Duodenal mucosa (tissue), 2 donors: ENCODE data around the gene NOXRED1.

Experiments
- H3K27ac ChIP-seq: one replicate; pipeline ENCODE4 v1.7.0; 2013; ENCODE audit warnings: low read depth, low read length
- H3K27me3 ChIP-seq, 2 donors: one replicate each; pipeline ENCODE4 v1.7.0; 2013; ENCODE audit warnings: low read length in 2 of 2, control low read depth in 1 of 2; ENCODE audit not compliant: insufficient read depth in 2 of 2, control insufficient read depth in 1 of 2
- H3K36me3 ChIP-seq, 2 donors: one replicate each; pipeline ENCODE4 v1.7.0; 2013; ENCODE audit warnings: low read length in 2 of 2, control low read depth in 1 of 2; ENCODE audit not compliant: insufficient read depth in 2 of 2, control insufficient read depth in 1 of 2
- H3K4me1 ChIP-seq, 2 donors: one replicate each; pipeline ENCODE4 v1.7.0; 2013; ENCODE audit warnings: low read length in 2 of 2, control low read depth in 1 of 2; ENCODE audit not compliant: insufficient read depth in 2 of 2, control insufficient read depth in 1 of 2
- H3K4me3 ChIP-seq, 2 donors: one replicate each; pipeline ENCODE4 v1.7.0; 2013; ENCODE audit warnings: low read length in 2 of 2, low read depth in 1 of 2
- H3K9ac ChIP-seq, 2 donors: one replicate each; pipeline ENCODE4 v1.7.0; 2013; ENCODE audit warnings: low read length in 2 of 2, low read depth in 1 of 2
- H3K9me3 ChIP-seq, 2 donors: one replicate each; pipeline ENCODE4 v1.7.0; 2013; ENCODE audit warnings: low read length in 2 of 2, control low read depth in 1 of 2; ENCODE audit not compliant: control insufficient read depth in 1 of 2

Gene NOXRED1

GRCh38 chr14:77353469-77354141 lies 69.7 kb downstream of the NOXRED1 start:
- H3K27ac ChIP-seq: no peak overlapping the region
- H3K27me3 ChIP-seq: no peaks in the 10 kb centered on the region
- H3K9ac ChIP-seq: no peak overlapping the region
- no peaks in the 10 kb centered on the region for H3K9me3 ChIP-seq
- no peak overlapping the region for H3K4me3 ChIP-seq
- H3K36me3 ChIP-seq: peaks cover 5 to 8% of the 10 kb centered on the region in 2 donors
- no peaks in the 10 kb centered on the region for H3K4me1 ChIP-seq

- H3K9me3 ChIP-seq: no peaks in the 10 kb centered on the region
- H3K27me3 ChIP-seq: no peaks in the 10 kb centered on the region
- no peaks in the 10 kb centered on the region for H3K4me1 ChIP-seq
- no peak overlapping the region for H3K9ac ChIP-seq
- no peak overlapping the region for H3K27ac ChIP-seq
- H3K4me3 ChIP-seq: no peak overlapping the region
- peaks cover 12 to 15% of the 10 kb centered on the region in 2 donors for H3K36me3 ChIP-seq
Measured at GRCh38 chr14:77347751-77348150, 75.6 kb downstream of the NOXRED1 start.

GRCh38 chr14:77346495-77346894 lies 76.8 kb downstream of the NOXRED1 start:
- no peaks in the 10 kb centered on the region for H3K27me3 ChIP-seq
- no peaks in the 10 kb centered on the region for H3K9me3 ChIP-seq
- peaks cover 12 to 26% of the 10 kb centered on the region in 2 donors for H3K36me3 ChIP-seq
- no peak overlapping the region for H3K4me3 ChIP-seq
- H3K27ac ChIP-seq: no peak overlapping the region
- H3K9ac ChIP-seq: no peak overlapping the region
- H3K4me1 ChIP-seq: no peaks in the 10 kb centered on the region

DNA sequence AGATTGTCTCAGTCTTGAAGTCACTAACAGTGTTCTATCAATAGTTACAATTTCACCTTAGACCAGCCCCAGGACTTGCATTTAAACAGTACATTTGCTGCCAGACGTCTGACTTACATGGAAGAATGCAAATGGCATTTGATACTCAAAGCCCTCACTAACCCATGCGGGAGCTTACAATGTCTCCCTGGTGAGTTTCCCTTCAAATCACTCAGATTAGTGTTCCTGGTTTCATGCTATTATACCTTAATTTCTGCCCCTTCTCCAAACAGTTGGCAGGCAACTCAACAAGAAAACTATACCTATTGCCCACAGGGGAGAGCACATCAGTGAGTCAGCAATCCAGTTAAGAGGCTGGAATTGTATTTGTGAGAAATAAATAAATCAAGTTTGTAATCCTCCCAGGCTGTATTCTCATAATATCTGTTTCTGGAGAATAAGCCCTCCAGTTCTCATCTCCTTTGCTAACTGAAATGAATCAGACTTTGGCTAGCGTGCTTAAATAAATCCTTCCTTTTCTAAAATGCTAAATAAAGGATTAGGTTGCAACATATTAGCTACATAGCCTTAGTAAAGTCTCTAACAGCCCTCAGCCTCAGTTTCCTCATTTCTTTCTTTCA lies 78.8 kb downstream of the NOXRED1 start:
- H3K27ac ChIP-seq: no peak overlapping the region
- H3K4me1 ChIP-seq: no peaks in the 10 kb centered on the region
- no peaks in the 10 kb centered on the region for H3K9me3 ChIP-seq
- peaks cover 8 to 39% of the 10 kb centered on the region in 2 donors for H3K36me3 ChIP-seq
- H3K4me3 ChIP-seq: no peak overlapping the region
- H3K9ac ChIP-seq: no peak overlapping the region
- no peaks in the 10 kb centered on the region for H3K27me3 ChIP-seq
